SK-MEL-5 (cell line): ENCODE results near the gene DROSHA. TPM values are rescaled to one million over a fixed set of nuclear protein-coding genes. Genes with fewer than 3 reads are reported as not detected.

ENCODE experiments used
- DNase-seq: peaks from one replicate; pipeline ENCODE4 v3.0.0-alpha.2; 2016; ENCODE audit warnings: low read depth, low spot score
- in situ Hi-C: cut with HindIII; loops from 2 replicates; pipeline ENCODE4 v1.10.0; 2016; ENCODE audit warnings: low sequenced_read_pairs, high pct_unique_total_duplicates, low pct_unique_long_range_greater_than_20kb
- total RNA-seq: library from RNA; depleted of rRNA; stranded (reverse); fragments of >200 nt; shearing (Covaris generic); gene quantifications from 2 replicates; pipeline ENCODE4 v1.2.3, GENCODE V29; 2014

DROSHA gene
- total RNA-seq, 1 experiment from 2014 or later: 57.4 TPM

DNA sequence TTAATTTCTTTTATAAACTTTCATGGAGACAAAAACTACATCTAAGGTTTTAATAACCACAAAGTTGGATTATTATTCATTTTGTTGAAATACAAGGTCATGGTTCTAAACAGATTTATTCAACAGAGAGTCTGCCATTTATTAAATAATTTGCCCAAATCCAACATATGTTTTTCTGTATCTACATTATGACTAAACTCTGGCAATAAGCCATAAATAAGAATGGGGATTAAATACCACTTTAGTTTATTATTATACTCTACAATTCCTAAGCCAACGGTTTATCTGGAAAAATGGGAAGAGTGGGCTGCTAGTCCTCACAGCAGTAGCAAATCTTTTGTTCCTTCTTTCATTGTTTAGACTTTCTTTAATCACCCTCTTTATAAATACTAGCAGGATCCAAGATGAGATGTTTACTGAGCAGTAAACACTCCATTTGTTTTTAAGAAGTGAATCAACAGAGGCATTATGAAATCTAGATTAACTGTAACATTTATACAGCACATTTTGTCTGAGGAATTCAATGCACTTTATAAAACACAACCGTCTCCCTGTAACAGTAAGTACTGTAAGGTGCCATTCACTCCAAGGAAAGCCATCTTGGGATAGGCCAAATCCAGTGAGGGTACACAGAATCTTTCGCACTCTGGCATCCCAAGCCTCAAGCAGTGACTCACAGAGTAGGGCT is 89.7 kb downstream of the DROSHA start:
- in situ Hi-C loops: no loop called here
- no peak for DNase-seq

DNA sequence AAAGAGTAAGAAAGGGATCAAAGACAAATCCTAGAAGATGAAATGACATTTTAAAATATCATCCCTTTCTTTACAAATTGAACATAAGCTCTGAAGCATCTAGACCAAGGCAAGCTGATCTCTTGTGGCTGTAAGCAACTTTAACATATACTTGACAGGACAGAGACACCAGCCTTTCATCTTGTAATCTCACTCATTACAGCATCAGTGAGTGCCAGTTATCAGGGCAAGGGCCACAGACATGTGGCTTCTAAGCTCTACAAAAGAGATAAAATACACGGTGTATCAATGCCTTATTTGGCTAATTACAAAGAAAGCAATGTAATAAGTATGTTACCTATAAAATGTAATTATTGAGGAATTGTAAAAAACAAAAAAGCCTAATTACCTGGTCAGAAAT is 95.0 kb downstream of the DROSHA start:
- no peak for DNase-seq
- in situ Hi-C loops: no loop called here

DNA sequence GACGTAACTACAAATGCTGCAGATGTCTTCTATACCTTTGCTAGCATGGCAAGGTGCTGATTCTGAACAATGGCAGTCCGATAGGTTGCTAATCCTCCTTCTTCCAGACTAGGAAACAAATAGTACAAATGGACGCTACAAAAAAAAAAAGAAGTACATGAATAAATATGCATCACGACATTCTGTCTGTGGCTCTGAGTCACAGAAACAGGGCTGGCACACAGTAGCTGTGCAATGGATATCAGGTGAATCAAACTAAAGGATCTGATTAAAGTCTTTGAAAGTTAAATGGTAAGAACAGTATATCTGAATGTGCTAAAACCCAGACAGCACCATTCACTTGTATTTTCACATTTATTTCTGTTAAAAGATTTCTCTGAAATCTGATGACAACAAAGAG is 96.2 kb downstream of the DROSHA start:
- in situ Hi-C loops: no loop called here
- no peak for DNase-seq

DNA sequence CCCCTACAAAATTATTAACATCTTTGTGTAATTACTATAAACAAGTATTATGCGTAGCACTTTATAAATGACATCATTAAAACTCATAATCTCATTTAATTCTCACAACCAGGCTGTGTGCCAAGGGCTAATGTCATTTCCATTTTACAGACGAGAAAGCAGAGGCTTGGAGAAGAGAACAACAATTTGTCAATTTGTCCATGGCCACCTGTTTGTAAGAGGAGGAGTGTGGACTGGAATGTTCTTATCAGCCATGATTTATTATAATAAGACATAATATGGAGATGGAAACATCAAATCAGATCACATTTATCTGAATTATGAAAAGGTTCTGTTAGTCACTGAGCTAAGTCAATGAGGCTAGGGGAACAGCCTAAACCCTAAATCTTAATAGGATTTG is 97.0 kb downstream of the DROSHA start:
- in situ Hi-C loops: no loop called here
- DNase-seq: no peak

DNA sequence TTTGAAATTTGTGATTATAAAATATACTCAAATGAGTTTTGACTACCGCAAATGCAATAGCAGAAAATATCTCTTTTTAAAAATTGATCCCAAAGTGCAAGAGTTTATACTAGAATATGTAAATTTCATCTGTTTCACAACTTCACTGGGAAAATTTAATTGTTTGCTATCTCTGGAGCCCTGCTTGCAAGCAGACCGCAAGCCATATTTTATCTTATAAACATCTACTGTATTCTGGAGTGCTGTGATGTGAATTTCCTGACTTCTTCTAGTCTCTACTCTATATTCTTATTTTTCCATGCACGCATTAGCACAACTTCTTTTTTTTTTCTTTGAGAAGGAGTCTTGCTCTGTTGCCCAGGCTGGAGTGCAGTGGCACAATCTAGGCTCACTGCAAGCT is 98.7 kb downstream of the DROSHA start:
- no peak for DNase-seq
- in situ Hi-C loops: no loop called here

DNA sequence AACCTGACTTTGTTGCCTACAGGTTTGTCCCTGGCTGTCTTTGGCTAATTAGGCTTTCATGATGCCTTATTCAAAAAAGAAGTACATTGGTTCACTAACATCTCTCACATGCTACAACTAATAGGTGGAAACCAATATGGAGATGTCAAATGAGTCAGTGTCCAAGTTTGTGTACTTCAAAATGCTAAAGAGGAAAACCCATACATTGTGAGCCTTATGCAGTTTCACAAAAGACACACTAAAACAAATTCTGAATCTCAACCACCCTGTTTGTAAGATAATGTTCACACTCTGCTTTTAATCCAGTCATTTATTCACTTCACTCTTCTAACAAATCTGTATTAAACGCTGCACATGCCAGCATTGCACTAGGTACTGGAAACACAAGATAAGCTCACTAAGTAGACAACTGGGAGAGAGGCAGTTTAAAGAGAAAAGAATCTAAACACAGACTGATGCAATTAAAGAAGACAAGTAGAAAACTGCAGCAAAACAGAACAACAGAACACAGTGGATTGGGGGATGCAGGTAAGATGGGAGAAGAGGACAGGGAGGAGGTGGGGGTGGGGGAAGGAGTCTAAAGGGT is 104.1 kb downstream of the DROSHA start:
- no peak for DNase-seq
- in situ Hi-C loops: loop anchor here (5.0 kb wide), 1 partner anchor 44 kb away; no protein-coding TSS in a partner anchor

DNA sequence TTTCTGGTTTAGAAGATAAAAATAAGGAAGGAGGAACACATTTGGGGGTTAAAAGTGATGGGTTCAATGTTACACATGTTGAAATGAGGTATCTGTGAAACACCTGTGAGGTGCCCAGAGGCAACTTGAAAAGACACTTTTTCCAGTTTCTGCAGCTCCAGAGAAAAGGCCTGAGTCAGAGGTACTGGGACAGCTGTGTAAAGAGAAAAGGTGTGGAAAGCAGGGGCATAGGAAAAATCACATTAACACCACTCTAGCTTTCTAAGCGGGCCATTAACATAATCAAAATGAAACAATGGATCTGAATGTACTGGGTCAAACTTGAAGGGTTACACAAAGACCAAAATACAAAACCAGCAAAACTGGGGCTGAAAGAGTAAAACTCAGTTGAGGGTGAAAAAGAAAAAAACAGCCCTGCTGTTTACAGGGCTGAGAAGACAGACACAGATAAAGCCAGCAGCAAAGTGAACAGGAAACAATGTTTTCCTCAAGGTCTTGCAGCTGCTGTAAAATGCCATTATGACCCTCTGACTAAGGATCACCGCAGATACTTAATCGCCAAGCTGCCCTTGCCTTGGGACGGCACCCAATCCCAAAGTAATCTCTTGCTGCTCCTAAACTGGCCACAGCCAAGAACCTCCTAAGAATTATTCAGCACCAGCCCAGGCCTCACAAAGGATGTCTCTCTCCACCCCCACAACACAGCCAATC is 104.7 kb downstream of the DROSHA start:
- in situ Hi-C loops: loop anchor here (5.0 kb wide), 1 partner anchor 45 kb away; no protein-coding TSS in a partner anchor
- DNase-seq: no peak

DNA sequence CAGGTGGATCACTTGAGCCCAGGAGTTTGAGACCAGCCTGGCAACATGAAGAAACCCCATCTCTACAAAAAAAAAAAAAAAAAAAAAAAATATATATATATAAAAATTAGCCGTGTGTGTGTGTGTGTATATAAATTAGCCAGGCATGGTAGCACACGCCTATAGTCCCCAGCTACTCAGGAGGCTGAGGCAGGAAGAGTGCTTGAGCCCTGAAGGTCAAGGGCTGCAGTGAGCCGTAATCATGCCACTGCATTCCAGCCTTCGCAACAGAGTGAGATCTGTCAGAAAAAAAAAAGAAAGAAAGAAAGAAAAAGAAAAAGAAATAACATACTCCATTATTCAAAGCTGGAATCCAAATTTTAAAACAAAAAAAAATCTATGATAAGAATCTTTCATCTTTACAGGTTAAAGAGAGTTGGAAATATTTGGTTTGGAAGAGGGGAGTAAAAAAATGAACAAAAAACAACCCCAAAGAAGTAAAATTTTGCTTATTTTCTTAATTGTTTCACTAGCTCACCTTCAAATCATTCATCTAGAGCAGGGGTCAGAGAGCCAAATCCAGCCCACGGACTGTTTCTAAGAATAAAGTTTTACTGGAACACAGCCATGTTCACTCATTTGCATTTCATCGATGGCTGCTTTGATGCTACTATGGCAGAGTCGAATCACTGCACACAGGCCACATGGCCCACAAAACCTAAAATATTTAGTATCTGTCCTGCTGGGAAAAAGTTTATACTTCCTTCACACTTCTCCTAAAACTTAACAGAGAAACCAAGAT is 109.9 kb downstream of the DROSHA start:
- DNase-seq: no peak
- in situ Hi-C loops: no loop called here

DNA sequence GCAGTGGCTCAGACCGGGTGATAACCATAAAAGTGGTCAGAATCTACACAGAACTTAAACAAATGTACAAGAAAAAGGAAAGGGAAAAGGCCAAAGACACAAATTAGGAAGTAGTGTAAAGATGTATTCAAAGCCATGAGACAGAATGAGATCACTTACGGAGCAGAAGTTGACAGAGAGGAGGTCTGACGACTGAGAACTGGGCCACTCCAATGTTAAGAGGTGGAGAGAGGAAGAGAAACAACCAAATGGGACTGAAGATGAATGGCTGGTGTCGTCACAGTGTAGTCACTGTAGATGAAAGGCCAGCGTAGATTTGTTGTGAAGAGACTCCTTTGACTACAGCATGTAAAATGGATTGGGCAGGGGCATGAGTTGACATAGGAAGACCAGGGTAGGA is 114.4 kb downstream of the DROSHA start:
- no peak for DNase-seq
- in situ Hi-C loops: no loop called here

DNA sequence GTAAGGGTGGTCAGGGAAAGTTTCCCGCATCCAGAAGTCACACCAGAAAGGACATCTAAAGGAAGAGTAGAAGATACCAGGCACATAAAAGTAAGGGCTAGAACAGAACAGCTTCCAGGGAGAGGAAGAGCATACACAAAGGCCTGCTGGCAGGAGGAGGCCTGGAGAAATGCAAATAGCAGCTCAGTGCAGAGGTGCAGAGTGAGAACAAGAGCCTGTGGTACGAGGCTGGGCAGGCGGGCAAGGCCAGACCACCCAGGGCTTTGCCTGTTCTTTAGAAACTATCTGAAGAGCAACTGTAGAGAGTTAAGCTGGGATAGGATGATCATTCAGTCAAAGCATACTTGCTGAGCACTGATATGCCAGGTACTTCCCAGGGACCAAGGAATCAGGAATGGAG is 115.3 kb downstream of the DROSHA start:
- in situ Hi-C loops: no loop called here

DNA sequence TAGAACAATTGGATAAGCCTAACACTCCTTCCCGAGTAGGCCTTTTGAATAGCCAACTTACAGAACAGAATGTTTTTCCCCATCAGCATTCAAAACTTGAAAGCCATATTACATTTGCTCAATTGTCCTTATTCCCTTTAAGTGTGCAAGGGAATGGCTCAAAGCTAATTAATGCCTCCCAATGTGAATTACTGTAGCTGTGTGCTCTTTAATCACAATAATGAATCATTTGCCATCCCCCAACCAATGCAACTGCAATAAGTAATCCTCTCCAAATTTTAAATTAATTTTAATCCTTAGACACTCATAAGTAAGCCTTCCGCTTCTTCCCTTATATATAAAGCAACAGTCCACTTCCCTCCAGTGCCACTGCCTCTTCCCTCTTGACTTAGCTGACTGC is 115.9 kb downstream of the DROSHA start:
- in situ Hi-C loops: no loop called here
- DNase-seq: no peak

More for the DNA sequence above, 115.3 kb downstream of the DROSHA start:
- no peak for DNase-seq

DNA sequence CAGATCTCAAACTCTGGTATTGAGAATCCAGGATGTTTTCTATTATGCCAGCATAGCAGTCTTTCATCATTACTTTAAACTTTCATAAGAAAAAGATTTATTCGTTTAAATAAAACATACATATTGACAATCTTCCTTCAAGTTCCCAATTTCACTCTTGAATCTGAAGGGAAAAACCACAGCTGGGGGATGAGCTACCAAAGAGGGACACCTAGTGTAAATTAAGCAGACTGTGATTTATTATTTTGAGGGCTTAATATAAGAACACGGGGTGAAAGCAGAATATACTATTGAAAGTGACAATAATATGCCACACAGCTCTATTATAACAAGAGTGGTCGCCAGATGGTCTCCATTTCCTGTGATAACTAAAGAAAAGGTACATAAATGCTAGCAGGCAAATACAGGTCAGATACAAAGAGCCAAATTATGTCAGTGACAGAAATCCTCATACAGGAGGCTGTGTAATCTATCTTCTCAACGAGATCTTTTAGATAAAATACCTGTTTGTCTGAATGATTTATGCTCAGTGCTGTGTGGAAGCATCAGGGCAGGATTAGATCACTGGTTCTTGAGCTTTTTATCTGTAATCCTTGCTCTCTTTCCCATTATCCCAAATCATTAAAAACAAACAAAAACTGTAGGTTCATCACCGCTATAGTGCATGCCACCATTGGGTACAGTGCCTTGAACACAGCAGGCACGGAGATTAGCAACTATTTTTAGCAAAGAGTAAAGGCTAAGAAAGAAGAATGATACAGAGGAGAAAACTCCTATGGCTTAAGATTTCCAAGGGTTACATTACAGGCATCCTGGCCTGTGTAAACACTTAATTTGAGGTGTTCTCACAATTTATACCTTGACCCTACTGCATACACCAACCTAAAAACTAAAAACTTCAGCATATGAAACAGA is 116.6 kb downstream of the DROSHA start:
- in situ Hi-C loops: no loop called here
- DNase-seq: no peak

DNA sequence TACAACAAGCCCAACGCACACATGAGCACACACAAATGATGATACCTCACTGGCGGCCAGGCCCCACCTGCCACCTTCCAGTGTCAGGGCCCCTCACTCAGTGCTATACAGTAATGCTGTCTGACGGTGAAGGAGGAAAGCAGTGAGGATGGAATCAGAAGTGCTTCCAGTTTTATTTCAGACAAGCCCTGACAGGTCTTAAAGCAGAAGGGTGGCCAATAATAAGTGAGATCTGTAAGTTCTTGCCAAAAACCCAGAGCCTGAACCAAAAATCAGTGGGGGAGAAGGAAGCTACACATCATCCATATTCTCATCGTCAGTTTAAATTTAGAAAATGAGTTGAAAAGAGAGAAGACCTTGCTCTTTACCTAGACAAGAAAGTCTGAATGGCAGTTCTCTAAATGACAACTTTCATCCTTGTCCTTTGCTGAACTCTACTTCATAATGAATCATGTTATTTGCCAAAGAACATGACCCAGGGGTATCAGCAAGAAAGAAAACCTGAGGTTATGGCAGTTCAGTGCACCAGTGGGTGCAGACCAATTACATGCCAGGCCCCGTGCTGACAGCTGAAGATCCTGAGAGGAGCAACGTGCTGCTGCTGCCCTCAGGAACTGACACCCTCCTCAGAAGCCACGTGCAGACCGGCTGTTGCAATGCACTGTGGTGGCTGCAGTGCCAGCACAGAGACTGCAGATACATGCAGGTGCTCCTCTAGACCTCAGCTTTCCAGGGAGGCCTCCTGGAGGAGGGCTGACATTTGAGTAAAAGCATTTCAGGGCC is 118.7 kb downstream of the DROSHA start:
- in situ Hi-C loops: no loop called here
- no peak for DNase-seq

DNA sequence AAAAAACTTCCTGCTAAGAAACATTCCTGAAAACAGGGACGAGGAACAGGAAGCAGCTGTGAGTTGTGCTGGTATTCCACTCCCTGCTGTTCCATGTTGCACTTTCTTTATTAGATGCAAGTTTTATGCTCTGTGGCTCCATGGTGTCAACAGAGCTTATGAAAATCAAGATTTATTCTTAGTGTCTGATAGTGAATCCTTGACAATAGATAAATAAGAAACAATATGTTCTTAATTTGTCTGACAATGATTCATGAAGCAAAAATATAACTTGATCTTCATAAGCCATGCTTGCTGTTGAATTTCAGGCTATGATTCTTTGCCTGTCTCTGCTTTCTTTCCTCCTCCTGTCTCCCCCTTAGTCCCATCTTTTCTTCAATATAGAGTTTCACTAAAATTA is 119.6 kb downstream of the DROSHA start:
- in situ Hi-C loops: no loop called here

DNA sequence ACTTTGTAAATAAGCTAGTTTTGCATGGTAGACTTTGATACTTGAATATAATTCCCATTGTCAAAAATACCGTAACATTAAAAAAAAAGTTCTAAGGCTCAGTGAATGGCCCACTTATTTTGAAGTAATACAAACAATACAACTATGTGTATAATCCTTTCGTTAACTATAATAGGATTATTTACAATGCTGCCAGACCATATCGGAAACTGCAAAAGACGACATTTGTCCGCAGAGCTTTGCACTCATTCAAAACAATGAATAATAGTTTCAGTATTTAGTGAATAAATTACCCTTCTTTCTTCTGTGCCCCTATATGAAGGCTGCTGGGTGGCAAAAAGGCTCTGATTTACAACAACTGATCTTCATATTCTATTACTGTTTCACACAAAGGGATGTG is 121.8 kb downstream of the DROSHA start:
- in situ Hi-C loops: no loop called here
- DNase-seq: peak; percentile 85

More for the DNA sequence above, 119.6 kb downstream of the DROSHA start:
- no peak for DNase-seq

DNA sequence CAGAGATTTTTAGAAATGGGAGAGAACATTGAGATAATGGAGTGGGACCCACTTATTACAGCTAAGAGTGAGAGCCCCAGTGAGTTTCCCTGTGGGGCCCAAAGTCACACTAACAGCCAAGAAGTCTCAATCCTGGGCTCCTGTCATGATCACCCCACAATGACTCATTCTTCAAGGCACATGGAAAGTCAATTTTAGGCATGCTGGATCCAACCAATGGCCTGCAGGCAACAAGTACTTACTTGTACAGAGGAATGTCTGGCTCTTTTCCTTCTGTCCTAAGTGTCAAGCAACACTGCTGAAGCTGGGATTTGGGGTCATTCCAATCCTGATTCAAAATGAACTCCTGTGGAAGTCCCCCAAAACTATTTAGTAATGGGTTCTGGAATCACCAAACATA is 123.1 kb downstream of the DROSHA start:
- in situ Hi-C loops: no loop called here
- peak; percentile 61 for DNase-seq
